ENCODE data around the gene SLC45A1.
A peak's percentile ranks its signal among the peaks of the same experiment; 100 is the strongest.

Gene SLC45A1

DNA sequence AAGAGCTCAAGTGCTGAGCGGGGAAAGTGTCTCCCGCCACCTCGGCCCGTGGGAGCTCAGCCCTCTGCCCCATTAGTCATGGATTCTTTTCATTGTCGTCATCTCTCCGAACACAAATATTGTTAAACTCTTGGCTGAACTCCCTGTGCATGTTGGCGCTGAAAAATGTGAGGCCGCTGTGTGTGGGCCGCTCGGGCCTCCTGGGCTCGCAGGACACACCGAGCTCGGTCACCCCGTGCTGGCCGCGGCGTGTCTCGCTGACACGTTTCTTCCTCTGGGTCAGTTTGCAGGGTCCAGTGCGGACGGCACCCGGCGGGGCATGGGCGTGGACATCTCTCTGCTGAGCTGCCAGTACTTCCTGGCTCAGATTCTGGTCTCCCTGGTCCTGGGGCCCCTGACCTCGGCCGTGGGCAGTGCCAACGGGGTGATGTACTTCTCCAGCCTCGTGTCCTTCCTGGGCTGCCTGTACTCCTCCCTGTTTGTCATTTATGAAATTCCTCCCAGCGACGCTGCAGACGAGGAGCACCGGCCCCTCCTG is 25.6 kb downstream of the SLC45A1 start:
- peaks cover 0 to 5% (median 0%) of the 10 kb centered on the region in 5 donors for H3K36me3 ChIP-seq (ENCODE audit: control insufficient read depth in 5 of 5, insufficient read depth in 5 of 5, low read length in 5 of 5)
- H3K27ac ChIP-seq (ENCODE audit: low read depth, low read length), result peak overlapping the region; percentile 70
- H3K9me3 ChIP-seq (ENCODE audit: control insufficient read depth in 5 of 5, low read length in 5 of 5), result no peaks in the 10 kb centered on the region
- peaks cover 3 to 27% (median 15%) of the 10 kb centered on the region in 5 donors for H3K4me1 ChIP-seq (ENCODE audit: control insufficient read depth in 5 of 5, insufficient read depth in 5 of 5, low read length in 5 of 5)
- H3K9ac ChIP-seq (ENCODE audit: low read length in 5 of 5), result peak overlapping the region in 2 of 5 donors; percentile 30 to 58
- H3K4me3 ChIP-seq (ENCODE audit: low read depth in 1 of 5, low read length in 5 of 5), result peak overlapping the region in 3 of 5 donors; percentile 16 to 18 (median 17)
- no peaks in the 10 kb centered on the region for H3K27me3 ChIP-seq (ENCODE audit: control insufficient read depth in 5 of 5, insufficient read depth in 4 of 5, low read length in 5 of 5)

DNA sequence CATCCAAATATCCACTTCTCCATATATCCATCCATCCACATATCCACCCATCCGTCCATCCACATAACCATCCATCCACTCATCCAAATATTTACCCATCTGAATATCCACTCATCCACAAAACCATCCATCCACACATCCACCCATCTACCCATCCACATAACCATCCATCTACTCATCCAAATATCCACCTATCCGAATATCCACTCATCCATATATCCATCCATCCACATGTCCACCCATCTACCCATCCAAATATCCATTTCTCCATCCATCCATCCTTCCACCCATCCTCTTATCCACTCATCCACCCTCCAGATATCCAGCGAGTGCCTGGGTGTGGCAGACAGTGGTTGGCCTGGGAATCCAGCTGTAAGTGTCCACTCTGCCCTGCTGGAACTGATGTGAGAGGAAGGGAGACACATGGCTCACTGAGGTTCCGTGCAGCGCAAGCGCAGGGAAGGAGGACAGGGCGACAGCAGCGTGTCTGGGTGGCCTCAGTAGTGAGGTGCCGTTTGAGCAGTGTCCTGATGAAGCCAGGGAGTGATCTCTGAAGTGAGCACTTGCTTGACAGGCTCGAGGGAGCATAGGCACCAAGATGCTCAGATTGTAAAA is 27.1 kb downstream of the SLC45A1 start:
- H3K27me3 ChIP-seq (ENCODE audit: control insufficient read depth in 5 of 5, insufficient read depth in 4 of 5, low read length in 5 of 5), result no peaks in the 10 kb centered on the region
- peaks cover 3 to 38% (median 22%) of the 10 kb centered on the region in 5 donors for H3K4me1 ChIP-seq (ENCODE audit: control insufficient read depth in 5 of 5, insufficient read depth in 5 of 5, low read length in 5 of 5)
- no peak overlapping the region for H3K4me3 ChIP-seq (ENCODE audit: low read depth in 1 of 5, low read length in 5 of 5)
- no peaks in the 10 kb centered on the region for H3K9me3 ChIP-seq (ENCODE audit: control insufficient read depth in 5 of 5, low read length in 5 of 5)
- H3K27ac ChIP-seq (ENCODE audit: low read depth, low read length), result no peak overlapping the region
- no peak overlapping the region for H3K9ac ChIP-seq (ENCODE audit: low read length in 5 of 5)
- H3K36me3 ChIP-seq (ENCODE audit: control insufficient read depth in 5 of 5, insufficient read depth in 5 of 5, low read length in 5 of 5), result no peaks in the 10 kb centered on the region

DNA sequence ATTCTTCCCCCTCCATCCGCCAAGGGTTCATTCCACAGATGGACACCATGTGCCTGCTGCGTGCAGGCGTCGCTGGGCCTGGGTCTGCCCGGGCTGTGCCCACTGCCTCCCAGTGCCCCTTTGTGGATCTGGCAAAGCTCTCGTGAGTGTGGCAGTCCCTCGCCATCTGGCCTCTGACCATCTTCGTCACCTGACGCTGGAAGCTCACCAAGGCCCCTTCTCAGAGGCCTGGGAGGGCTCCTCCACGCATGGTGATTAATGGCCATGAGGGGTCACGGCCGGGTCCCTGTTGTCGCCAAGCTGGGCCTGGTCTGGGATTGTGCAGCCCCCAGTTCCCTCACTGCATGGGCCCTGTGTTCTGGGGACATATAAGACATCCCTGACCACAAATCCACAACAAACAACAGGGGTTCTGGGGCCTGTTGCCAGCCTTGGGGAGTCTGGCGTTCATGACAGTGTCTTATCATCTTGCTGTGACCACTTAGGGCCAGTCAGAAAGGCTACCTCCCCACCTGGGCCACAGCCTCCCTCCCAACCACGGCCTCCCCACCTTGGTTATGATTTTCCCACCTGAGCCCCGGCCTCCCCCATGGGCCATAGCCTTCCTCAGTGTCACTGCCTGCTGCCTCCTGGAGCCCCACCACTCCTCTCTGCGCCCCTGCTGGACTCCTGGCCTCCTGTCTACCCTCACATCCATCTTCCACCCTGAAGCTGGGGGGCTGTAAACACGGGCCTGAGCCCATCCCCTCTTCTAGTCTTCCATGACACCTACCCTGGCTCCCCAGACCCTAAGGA is 27.9 kb downstream of the SLC45A1 start:
- Histone ChIP-seq H3K27ac (ENCODE audit: low read depth, low read length) (no peak overlapping the region), H3K9me3 (ENCODE audit: control insufficient read depth in 5 of 5, low read length in 5 of 5) (no peaks in the 10 kb centered on the region), H3K27me3 (ENCODE audit: control insufficient read depth in 5 of 5, insufficient read depth in 4 of 5, low read length in 5 of 5) (no peaks in the 10 kb centered on the region)

DNA sequence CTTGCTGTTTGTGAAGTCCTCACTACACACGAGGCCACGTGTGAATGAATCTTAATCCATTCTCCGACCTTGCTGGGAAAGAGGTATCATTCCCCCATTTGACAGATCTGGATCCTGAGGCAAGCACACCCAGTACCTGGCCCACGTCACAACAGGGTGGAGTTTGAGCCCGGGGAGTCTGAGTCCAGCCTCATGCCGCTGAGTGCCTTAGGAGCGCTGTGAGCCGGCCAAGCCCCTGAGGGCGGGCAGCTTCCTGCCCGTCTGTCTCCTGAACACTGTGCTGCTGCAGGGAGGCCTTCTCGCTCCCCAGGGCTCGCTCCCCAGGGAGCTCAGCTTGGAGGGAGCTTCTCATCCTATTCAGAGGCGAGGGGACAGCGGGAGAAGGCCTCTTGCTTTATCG is 29.7 kb downstream of the SLC45A1 start:
- Histone ChIP-seq H3K9ac (ENCODE audit: low read length in 5 of 5) (no peak overlapping the region), H3K27ac (ENCODE audit: low read depth, low read length) (no peak overlapping the region), H3K9me3 (ENCODE audit: control insufficient read depth in 5 of 5, low read length in 5 of 5) (no peaks in the 10 kb centered on the region), H3K27me3 (ENCODE audit: control insufficient read depth in 5 of 5, insufficient read depth in 4 of 5, low read length in 5 of 5) (no peaks in the 10 kb centered on the region), H3K36me3 (ENCODE audit: control insufficient read depth in 5 of 5, insufficient read depth in 5 of 5, low read length in 5 of 5) (peaks cover 0 to 3% (median 0%) of the 10 kb centered on the region in 5 donors), H3K4me3 (ENCODE audit: low read depth in 1 of 5, low read length in 5 of 5) (no peak overlapping the region), H3K4me1 (ENCODE audit: control insufficient read depth in 5 of 5, insufficient read depth in 5 of 5, low read length in 5 of 5) (peaks cover 3 to 48% (median 32%) of the 10 kb centered on the region in 5 donors)

More for the DNA sequence above, 27.9 kb downstream of the SLC45A1 start:
- H3K4me3 ChIP-seq (ENCODE audit: low read depth in 1 of 5, low read length in 5 of 5), result no peak overlapping the region
- no peaks in the 10 kb centered on the region for H3K36me3 ChIP-seq (ENCODE audit: control insufficient read depth in 5 of 5, insufficient read depth in 5 of 5, low read length in 5 of 5)
- no peak overlapping the region for H3K9ac ChIP-seq (ENCODE audit: low read length in 5 of 5)
- peaks cover 3 to 42% (median 25%) of the 10 kb centered on the region in 5 donors for H3K4me1 ChIP-seq (ENCODE audit: control insufficient read depth in 5 of 5, insufficient read depth in 5 of 5, low read length in 5 of 5)

DNA sequence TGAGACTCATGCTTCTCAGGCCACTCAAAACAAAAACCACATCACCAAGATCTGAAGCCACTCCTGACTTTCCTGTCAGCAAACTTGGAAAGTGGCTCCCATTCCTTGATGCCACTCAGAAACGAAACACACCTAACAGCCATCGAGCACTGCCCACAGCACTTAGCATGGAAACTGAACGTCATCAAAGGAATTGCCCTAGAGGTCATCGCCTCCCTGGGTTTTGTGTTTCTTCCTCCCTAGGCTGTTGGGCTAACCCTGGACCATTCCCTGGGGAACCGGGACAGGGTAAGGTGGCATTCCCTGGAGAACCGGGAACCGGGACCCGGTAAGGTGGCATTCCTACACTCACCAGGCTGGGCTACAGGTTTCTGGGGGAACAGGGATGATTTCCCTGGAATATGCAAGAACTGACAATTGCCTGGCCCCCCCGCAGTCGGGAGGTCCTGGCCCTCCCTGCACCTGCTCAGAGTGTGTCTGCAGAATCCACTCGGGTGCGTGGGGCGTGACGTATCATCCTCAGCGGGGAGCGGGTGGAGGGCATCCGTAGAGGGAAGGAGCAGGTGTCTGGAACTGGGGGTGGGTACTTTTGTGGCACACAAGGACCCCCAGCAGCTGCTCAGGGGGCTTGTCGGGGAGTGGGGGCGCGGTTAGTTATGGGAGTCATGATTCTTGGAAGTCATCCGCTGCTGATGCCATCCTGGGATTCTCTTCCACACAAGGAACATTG is 30.3 kb downstream of the SLC45A1 start:
- Histone ChIP-seq H3K27ac (ENCODE audit: low read depth, low read length) (no peak overlapping the region), H3K27me3 (ENCODE audit: control insufficient read depth in 5 of 5, insufficient read depth in 4 of 5, low read length in 5 of 5) (no peaks in the 10 kb centered on the region), H3K4me1 (ENCODE audit: control insufficient read depth in 5 of 5, insufficient read depth in 5 of 5, low read length in 5 of 5) (peaks cover under 1 to 48% (median 32%) of the 10 kb centered on the region in 5 donors), H3K9ac (ENCODE audit: low read length in 5 of 5) (no peak overlapping the region), H3K9me3 (ENCODE audit: control insufficient read depth in 5 of 5, low read length in 5 of 5) (no peaks in the 10 kb centered on the region), H3K36me3 (ENCODE audit: control insufficient read depth in 5 of 5, insufficient read depth in 5 of 5, low read length in 5 of 5) (peaks cover 0 to 5% (median under 1%) of the 10 kb centered on the region in 5 donors), H3K4me3 (ENCODE audit: low read depth in 1 of 5, low read length in 5 of 5) (no peak overlapping the region)

DNA sequence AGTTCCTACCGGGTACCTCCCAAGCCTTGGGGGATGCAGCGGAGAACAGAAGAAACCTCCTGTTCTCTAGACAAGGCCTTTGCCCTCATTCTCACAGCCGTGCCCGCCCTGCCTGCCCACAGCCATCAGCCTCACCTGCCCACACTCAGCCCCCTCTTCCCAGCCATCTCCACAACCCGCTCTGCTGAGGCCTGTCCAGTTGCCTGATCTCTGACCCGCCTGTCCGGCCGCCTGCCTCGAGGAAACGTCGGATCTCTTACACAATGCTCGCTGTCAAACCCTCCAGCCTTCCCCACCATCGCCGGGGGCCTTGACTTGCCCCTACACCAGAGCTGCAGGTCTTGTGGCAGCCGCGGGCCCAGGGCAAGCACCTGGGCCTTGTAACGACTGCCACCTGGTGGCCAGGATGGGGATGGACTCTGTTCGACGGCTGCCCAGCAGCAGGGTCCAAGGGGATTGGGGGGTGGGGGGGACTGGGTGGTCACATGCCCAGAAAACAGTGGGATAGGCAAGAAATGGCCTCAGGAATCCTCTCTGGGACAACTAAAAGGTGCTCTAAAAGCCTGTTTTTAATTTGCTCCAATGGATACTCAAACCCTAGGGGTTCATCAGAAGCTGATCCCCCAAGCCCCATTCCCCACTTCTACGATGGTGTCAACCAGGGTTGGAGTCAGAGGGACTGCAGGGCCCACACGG is 31.0 kb downstream of the SLC45A1 start:
- Histone ChIP-seq H3K27ac (ENCODE audit: low read depth, low read length) (no peak overlapping the region), H3K4me1 (ENCODE audit: control insufficient read depth in 5 of 5, insufficient read depth in 5 of 5, low read length in 5 of 5) (peaks cover 5 to 50% (median 33%) of the 10 kb centered on the region in 5 donors), H3K36me3 (ENCODE audit: control insufficient read depth in 5 of 5, insufficient read depth in 5 of 5, low read length in 5 of 5) (peaks cover 0 to 11% (median 8%) of the 10 kb centered on the region in 5 donors), H3K9ac (ENCODE audit: low read length in 5 of 5) (no peak overlapping the region), H3K4me3 (ENCODE audit: low read depth in 1 of 5, low read length in 5 of 5) (no peak overlapping the region), H3K27me3 (ENCODE audit: control insufficient read depth in 5 of 5, insufficient read depth in 4 of 5, low read length in 5 of 5) (no peaks in the 10 kb centered on the region), H3K9me3 (ENCODE audit: control insufficient read depth in 5 of 5, low read length in 5 of 5) (no peaks in the 10 kb centered on the region)

DNA sequence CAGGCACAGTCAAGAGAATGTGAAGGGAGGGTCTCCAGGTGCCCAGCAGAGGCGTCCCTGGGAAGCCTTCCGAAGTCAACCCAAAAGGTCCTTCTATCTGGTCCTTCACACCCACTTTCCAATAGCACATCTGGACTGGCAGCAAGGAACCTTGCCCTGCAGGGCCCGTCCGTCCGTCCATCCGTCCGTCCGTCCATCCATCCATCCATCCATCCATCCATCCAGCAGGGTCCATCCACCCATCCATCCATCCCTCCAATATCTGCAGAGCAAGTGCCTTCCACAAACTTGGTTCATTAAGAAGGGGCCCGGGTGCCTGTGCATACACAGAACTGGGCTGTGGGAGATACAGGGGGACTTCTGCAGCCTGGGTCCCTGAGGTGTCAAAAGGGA is 31.6 kb downstream of the SLC45A1 start:
- no peaks in the 10 kb centered on the region for H3K9me3 ChIP-seq (ENCODE audit: control insufficient read depth in 5 of 5, low read length in 5 of 5)
- H3K27ac ChIP-seq (ENCODE audit: low read depth, low read length), result no peak overlapping the region
- no peaks in the 10 kb centered on the region for H3K27me3 ChIP-seq (ENCODE audit: control insufficient read depth in 5 of 5, insufficient read depth in 4 of 5, low read length in 5 of 5)
- no peak overlapping the region for H3K4me3 ChIP-seq (ENCODE audit: low read depth in 1 of 5, low read length in 5 of 5)
- H3K9ac ChIP-seq (ENCODE audit: low read length in 5 of 5), result no peak overlapping the region
- H3K36me3 ChIP-seq (ENCODE audit: control insufficient read depth in 5 of 5, insufficient read depth in 5 of 5, low read length in 5 of 5), result peaks cover 0 to 15% (median 11%) of the 10 kb centered on the region in 5 donors
- H3K4me1 ChIP-seq (ENCODE audit: control insufficient read depth in 5 of 5, insufficient read depth in 5 of 5, low read length in 5 of 5), result peaks cover 5 to 49% (median 34%) of the 10 kb centered on the region in 5 donors

DNA sequence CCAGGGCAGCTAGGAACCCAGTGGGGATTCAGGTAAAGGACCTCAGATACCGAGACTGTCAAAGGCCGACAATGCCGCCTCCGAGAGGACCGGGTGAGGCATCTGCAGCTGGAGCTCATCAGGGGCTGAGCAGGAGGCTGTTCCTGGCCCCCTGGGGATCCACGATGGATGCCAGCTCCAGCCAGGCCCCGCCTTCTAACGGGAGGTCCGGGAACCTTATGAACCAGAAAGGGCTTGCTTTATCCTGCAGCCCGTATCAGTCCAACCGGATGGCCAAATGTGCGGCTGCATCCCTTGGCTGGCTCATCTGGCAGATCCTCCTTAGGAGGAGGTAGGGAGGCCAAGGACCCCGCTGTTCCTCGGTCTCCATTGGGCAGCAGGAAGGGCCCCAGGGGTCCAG is 32.0 kb downstream of the SLC45A1 start:
- H3K36me3 ChIP-seq (ENCODE audit: control insufficient read depth in 5 of 5, insufficient read depth in 5 of 5, low read length in 5 of 5), result peaks cover 0 to 18% (median 16%) of the 10 kb centered on the region in 5 donors
- H3K9ac ChIP-seq (ENCODE audit: low read length in 5 of 5), result peak overlapping the region in 1 of 5 donors; percentile 25
- H3K4me1 ChIP-seq (ENCODE audit: control insufficient read depth in 5 of 5, insufficient read depth in 5 of 5, low read length in 5 of 5), result peaks cover 5 to 49% (median 34%) of the 10 kb centered on the region in 5 donors
- no peak overlapping the region for H3K4me3 ChIP-seq (ENCODE audit: low read depth in 1 of 5, low read length in 5 of 5)
- no peaks in the 10 kb centered on the region for H3K9me3 ChIP-seq (ENCODE audit: control insufficient read depth in 5 of 5, low read length in 5 of 5)
- no peak overlapping the region for H3K27ac ChIP-seq (ENCODE audit: low read depth, low read length)
- H3K27me3 ChIP-seq (ENCODE audit: control insufficient read depth in 5 of 5, insufficient read depth in 4 of 5, low read length in 5 of 5), result no peaks in the 10 kb centered on the region

DNA sequence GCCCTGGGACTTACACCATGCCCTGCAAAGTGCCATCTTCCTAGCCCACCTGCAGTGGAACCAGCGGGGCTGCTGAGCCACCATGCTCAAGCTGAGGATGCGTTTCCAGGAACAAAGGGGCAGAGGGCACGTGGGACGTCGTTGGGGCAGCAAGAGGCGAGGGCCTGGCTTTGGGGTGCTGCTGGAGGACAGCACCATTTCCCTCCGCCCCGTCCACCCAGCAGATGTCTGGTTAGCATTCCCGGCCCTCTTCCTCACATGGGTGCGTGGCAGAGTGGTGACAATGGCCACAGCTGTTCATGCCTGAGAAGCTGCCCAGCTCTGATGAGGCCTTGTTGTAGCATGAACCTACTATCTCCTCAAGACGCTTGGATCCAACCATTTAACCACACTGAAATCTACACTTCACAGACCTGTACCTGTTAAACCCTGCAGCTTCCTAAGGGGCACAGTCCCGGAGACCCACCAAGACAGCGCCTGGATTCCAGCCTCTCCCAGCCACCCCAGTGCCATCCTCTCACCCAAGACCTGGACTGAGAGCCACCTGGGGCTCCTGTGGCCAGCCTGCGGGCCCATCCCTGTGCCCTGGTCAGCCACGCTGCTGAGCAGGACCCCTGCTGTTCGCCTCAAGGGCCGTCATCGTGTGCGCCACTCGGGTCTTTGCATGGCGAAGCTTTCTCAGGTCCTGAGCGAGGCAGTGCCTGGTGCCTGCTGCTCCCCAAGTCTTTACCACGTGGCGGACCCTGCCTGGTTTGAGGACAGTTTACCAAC is 33.2 kb downstream of the SLC45A1 start:
- H3K27ac ChIP-seq (ENCODE audit: low read depth, low read length), result no peak overlapping the region
- peaks cover 0 to 30% (median 27%) of the 10 kb centered on the region in 5 donors for H3K36me3 ChIP-seq (ENCODE audit: control insufficient read depth in 5 of 5, insufficient read depth in 5 of 5, low read length in 5 of 5)
- H3K9me3 ChIP-seq (ENCODE audit: control insufficient read depth in 5 of 5, low read length in 5 of 5), result no peaks in the 10 kb centered on the region
- peaks cover 5 to 56% (median 42%) of the 10 kb centered on the region in 5 donors for H3K4me1 ChIP-seq (ENCODE audit: control insufficient read depth in 5 of 5, insufficient read depth in 5 of 5, low read length in 5 of 5)
- H3K9ac ChIP-seq (ENCODE audit: low read length in 5 of 5), result no peak overlapping the region
- H3K27me3 ChIP-seq (ENCODE audit: control insufficient read depth in 5 of 5, insufficient read depth in 4 of 5, low read length in 5 of 5), result no peaks in the 10 kb centered on the region
- no peak overlapping the region for H3K4me3 ChIP-seq (ENCODE audit: low read depth in 1 of 5, low read length in 5 of 5)

All from subcutaneous abdominal adipose tissue (tissue), 5 donors.